GM21423 (cell line): ENCODE measurements around the gene FGD3.

ENCODE experiments used
- ATAC-seq: cut with Tn5 transposase; IDR thresholded peaks from one replicate; pipeline ENCODE4 v1.9.1; 2021; ENCODE audit warnings: mild to moderate bottlenecking, moderate library complexity; ENCODE audit not compliant: unreplicated experiment

The FGD3 gene

GRCh38 chr9:93066978-93067603 lies 119.8 kb downstream of the FGD3 start:
- no peak for ATAC-seq

- ATAC-seq = no peak
These were observed 121.6 kb downstream of the FGD3 start for GRCh38 chr9:93068956-93069355.

- ATAC-seq = no peak
These were observed 124.1 kb downstream of the FGD3 start for GRCh38 chr9:93071464-93071863.

GRCh38 chr9:93072383-93072795 lies 125.1 kb downstream of the FGD3 start:
- no peak for ATAC-seq

GRCh38 chr9:93076101-93076791 lies 128.9 kb downstream of the FGD3 start:
- ATAC-seq = no peak

GRCh38 chr9:93076792-93077128 lies 129.4 kb downstream of the FGD3 start:
- no peak for ATAC-seq

GRCh38 chr9:93077367-93077766 lies 130.0 kb downstream of the FGD3 start:
- no peak for ATAC-seq

- no peak for ATAC-seq
These were observed 130.5 kb downstream of the FGD3 start for GRCh38 chr9:93077811-93078210.

GRCh38 chr9:93079371-93079770 lies 132.0 kb downstream of the FGD3 start:
- no peak for ATAC-seq

GRCh38 chr9:93080406-93080805 lies 133.1 kb downstream of the FGD3 start:
- ATAC-seq = no peak

GRCh38 chr9:93081081-93081529 lies 133.8 kb downstream of the FGD3 start:
- ATAC-seq = no peak

- ATAC-seq = no peak
These were observed 134.6 kb downstream of the FGD3 start for GRCh38 chr9:93081931-93082330.

GRCh38 chr9:93082841-93083411 lies 135.6 kb downstream of the FGD3 start:
- ATAC-seq = no peak

- ATAC-seq = no peak
These were observed 136.5 kb downstream of the FGD3 start for GRCh38 chr9:93083592-93084470.

- no peak for ATAC-seq
These were observed 137.2 kb downstream of the FGD3 start for GRCh38 chr9:93084471-93084881.

- ATAC-seq = no peak
These were observed 138.4 kb downstream of the FGD3 start for GRCh38 chr9:93085676-93086075.
